Lung microvascular endothelial cell (primary cell): Measurements from ENCODE around the gene ANXA2. TPM values are rescaled to one million over a fixed set of nuclear protein-coding genes. Genes with fewer than 3 reads are reported as not detected.

Experiments used
- DNase-seq, 2 donors: peaks; one replicate each; pipeline versions ENCODE4 v3.0.0 to v3.0.0-alpha.2; 2010; ENCODE audit warnings: low read depth in 2 of 2
- total RNA-seq: library from RNA; depleted of rRNA; stranded (reverse); fragments of >200 nt; gene quantifications from 2 replicates; pipeline ENCODE4 v1.2.1, GENCODE V29; 2014

The ANXA2 gene
- total RNA-seq, 1 donor from 2014 or later = 2,890 TPM

DNA sequence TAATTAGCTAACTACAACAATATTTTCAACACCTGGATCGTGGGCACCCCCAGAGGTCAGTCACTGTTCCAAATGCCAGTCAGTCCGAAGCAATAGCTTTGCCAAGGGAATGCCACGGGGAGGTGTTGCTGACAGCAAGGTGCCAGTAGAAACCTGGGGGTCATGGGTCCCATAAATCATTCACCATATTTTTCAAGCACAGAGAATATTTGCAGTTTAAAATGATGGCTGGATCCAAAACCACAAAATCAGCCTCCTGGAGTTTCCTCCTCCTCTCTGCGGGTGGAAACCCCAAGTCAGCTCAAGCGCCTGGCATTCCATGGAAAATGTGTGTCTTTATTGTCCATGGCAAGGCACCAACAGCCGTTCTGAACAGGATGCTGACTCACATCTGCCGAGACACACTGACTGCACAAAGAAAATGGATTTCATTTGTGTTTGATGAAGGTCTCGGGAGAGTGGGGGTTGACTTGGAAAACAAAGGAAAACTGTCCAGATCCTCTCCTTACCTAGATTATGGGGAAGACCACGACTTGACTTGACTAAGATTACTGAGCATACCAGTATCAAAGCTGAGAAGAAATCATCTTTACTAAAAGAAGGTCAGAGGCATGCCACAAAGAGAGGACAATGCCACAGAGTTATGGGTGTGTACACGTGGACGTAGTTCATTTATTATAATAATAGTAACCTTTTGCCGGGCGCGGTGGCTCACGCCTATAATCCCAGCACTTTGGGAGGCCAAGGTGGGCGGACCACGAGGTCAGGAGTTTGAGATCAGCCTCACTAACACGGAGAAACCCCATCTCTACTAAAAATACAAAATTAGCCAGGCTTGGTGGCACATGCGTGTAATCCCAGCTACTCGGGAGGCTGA, 26.4 kb downstream of the ANXA2 start:
- DNase-seq = peak; percentile 99

DNA sequence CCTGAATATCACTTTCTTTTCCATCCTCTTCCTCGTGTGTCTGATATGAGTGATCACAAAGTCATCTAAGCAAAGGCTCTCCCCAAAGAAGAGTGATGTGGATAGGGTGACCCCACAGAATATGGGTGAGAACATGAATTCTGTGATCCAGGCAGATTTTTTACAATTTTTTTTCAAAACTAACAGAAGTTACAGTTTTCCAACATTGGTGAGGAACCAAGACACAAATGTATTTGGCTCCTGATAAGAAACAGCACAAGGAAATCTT, 27.0 kb downstream of the ANXA2 start:
- DNase-seq = no peak

DNA sequence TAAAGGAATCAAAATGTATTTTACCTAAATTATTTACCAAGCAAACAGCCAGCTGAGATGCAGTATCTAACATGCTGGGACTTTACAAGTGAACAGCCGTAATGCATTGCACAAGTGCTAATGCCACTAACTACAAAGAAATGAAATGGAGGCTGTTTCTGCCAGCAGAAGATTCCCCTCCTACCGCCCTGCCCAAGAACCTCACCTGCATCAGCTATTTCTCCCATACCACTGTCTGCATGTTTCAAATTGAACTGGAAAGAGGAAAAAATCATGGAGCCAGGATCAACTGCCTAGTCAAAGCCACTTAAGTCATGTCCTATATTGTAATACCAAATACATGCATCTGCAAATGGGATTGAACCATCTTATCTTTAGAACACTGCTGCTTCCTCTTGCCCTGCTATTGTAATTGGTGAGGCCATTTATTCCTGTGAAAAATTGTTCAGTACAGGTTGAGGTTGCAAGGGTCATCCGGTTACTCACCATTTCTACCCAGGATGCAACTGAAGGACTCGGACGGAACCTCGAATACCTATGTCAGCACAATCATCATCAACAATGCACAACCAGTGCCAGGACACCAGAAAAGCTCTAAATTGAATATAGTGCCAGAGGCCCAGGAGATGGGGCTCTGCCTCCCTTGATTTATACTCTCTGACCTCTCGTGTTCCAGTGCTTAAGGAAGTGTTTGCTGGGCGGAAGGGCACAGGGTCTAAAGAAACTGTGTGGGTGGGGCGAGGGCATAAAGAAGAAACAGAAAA, 27.5 kb downstream of the ANXA2 start:
- peak; percentile 99 for DNase-seq

DNA sequence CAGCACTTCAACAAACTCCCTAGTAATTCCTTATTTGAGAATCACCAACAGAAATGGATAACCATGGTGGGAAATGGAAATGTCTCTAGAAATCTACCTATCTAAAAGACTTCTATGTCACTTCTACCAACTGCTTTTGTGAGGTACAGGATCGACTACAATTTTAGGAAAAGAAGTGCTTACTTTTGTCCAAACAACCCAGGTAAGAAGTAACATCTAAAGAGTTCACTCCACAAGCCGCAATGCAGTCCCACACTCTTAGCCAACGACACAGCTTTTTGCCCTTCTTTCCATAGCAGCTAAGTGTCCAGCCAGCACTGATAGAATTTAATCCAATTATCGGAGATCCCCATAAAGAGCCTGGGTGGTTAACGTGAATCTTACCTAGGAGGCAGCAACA, 28.1 kb downstream of the ANXA2 start:
- DNase-seq = no peak

DNA sequence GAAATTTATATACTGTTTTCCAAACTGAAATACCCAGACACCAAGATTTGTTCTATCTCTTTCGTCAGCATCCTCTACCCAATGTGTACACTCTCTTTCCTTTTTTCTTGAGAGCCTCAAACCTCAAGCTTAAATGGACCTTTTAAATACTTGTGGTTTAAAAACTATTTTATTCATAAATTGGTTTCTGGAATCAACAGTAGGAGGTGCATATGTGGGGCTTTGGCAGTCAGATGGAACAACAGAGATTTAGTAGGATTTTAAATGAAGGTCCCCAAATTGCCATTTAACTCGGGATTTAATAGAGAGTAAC, 33.2 kb downstream of the ANXA2 start:
- DNase-seq = no peak

DNA sequence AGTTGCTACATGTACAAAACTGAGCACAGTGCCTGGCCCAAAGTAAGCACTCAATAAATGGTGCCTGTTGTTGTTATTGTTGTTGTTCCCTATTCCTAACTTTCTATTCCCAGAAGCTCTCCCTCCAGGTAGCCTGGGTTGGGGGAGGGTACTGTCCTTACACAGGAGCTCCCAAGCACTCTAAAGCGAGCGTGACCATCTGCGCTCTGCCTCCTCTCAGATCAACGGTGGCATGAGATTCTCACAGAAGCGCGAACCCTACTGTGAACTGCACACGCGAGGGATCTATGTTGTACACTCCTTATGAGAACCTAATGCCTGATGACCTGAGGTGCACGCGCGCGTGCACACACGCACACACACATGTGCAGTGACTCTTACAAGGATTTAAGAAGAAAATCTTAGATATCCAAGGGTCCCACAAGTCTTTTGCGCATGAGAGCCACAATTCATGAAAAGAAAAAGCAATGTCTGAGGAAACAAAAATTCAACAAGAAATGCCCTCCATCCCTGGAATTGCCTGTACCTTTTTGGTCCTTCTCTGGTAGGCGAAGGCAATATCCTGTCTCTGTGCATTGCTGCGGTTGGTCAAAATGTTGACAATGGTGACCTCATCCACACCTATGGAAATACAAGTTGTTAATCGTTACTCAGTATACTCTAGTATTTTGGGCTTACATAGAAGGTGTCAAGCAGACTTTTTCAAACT, 33.7 kb downstream of the ANXA2 start:
- no peak for DNase-seq

DNA sequence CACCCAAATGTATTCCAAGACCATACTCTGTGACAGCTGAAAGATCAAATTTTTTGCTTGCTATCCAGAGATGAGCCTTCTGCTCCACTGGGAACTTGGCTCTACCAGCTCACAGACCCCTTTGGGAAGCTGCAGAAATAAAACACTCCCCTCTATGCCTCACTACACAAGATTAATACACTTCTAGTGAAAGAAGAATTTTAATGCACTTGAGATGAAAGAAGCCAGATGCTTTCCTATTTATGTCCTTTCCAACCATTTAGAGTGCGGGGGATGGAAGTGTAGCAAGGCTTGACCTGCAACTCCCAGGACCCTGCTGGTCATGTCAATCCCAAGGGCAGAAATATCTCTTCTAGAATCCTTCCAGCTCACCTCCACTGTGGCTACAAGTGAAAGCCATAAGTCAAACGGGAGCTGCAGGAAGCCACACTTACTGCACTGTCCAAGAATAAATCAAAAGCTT, 34.7 kb downstream of the ANXA2 start:
- no peak for DNase-seq

DNA sequence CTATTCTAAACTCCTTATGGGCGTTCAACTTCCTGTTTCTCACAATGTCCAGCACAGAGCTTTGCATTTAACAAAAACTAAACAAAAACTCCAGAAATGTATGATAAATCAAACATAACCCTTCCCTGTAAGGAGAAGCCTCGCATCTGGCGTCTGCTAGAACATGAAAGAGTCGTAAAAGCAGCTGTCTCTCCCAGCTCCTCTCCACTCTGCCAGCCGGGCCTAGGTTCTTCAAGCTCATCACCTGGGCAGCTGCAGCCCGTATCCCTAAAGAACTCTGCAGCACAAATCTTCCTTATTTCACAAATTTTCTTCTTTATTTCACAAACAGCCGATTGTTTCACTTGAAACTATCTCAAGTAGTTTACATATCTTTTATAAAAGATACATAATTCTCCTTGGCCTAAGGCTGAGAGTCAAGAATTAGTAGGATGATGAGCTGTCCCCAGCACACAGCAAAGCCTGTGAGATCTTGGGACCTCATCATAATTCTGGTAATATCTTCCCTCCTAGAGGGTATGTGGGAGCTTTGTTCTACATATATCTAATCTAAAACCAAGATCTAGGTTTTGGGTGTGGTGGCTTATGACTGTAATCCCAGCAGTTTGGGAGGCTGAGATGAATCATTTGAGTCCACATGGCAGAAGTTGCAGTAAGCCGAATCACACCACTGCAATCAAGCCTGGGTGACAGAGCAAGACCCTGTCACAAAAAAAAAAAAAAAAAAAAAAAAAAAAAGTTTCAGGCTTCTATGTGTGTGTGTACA, 35.3 kb downstream of the ANXA2 start:
- peak in 1 of 2 donors; percentile 65 for DNase-seq

DNA sequence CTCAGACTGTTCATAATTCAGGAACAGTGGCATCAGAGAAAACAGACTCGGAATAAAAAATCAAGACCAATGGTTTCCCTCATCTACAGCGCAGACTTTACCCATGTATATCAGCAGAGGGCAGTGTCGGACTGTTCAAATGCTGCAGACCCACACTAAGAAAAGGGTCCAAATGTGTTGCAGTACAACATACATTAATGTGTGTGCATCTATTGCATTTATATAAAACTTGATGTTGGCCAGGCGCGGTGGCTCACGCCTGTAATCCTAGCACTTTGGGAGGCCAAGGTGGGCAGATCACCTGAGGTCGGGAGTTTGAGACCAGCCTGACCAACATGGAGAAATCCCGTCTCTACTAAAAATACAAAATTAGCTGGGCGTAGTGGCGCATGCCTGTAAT, 38.0 kb downstream of the ANXA2 start:
- peak; percentile 68 to 84 for DNase-seq

DNA sequence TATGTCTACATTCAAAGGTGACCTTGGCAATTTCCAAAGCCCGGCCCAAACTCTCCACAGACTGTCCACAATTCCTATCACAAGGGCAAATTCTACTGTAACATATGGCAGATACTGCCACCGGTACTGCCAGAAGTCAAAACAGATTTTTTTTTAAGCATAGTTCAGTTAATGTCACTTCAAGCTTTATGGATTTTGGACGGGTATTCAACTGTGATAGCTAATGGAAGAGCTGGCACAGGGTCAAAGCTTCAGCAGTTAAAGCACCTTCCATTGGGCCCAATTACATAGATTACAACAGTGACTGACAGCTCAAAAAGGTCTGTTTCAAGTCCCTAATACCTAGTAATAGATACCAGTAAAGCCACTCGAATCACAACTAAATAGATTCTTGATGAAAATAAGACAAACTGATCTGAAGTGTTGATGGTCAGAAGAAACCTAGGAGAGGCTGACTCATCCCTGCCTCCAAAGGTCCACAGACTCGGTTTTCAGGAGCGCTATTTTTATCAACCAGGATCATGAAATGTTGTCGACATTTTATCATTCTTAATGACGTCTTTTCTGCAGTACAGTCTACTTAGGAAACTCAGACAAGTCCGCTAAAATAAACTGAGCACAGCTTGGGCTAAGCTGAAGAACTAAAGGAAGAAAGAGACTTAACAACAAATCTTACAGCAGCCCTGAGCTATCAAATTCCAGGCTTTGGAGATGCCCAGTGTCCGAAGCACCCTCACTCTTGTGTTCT, 38.7 kb downstream of the ANXA2 start:
- DNase-seq = peak; percentile 51 to 78

DNA sequence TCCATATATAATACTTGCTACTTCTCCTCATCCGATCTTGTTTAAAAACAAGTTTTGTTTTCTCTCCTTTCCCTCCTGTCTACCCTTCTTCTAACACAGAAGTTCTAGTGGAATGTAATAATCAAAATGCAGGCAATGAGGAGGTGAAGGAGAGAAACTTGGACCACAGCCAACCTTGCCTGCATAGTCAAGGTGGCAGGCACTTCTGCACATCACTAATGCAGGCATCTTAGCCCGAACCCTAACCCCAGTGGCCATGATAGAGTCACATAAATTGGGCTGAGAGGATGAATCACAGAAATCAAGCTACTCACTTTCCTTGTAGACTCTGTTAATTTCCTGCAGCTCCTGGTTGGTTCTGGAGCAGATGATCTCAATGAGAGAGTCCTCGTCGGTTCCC, 41.0 kb downstream of the ANXA2 start:
- peak in 1 of 2 donors; percentile 38 for DNase-seq

DNA sequence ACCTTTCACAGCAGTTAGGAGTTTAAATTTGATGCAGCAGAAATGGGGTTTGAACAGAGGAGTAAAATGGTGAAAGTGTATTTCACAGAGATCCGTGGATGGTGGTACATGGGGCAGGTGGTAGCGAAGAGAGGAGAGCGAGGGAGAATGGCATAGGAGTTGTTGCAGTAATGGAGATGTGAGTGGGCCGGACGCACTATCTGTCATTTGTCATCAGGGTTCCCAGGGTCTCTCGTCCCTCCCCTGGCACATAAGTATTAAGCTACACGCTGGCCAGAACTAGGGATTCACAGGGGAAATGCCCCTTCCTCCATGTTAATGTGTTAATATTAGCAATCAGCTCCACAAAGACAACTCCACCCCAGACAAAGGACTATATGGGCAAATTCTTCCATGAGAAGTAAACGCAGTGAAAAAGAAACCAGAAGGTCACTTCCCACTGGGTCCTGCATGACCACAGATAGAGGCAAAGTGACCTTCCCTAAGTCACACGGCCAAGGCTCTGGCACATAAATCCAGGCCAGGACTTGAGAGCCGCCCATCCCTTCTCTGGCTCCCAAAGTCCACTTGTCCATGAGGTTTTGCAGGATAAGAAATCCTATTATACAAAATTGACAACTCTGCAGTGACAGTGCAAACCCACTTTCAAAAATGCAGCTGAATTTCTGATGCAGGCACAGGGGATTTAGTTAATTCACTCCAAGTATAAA, 42.5 kb downstream of the ANXA2 start:
- no peak for DNase-seq

DNA sequence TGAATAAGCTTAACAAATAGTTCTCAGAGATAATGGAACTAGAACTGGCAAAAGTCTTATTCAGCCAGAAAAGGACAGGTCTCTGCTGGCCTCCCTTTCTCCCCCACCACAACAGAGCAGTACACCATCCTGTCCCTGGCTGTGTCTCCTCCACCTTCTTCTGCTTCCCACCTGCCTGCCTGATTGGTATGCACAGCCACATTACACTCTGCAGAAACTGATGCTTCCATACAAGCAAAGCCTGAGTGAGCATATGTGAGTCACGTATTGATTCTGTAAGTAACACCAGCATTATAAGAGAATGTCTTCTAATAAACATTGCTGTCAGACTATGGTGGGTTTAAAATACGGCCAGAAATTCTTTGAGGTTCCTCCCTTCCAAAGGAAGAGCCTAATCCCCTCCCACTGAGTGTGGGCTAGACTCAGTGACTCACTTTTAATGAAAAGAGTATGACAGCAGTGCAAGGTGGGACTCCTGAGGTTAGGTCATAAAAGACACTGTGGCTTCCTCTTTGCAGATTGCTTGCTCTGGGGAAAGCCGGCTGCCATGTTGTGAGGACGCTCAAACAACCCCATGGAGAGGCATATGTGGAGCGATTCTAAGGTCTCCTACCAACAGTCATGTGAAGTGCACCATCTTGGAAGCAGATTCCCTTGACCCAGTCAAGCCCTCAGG, 44.4 kb downstream of the ANXA2 start:
- DNase-seq = no peak

DNA sequence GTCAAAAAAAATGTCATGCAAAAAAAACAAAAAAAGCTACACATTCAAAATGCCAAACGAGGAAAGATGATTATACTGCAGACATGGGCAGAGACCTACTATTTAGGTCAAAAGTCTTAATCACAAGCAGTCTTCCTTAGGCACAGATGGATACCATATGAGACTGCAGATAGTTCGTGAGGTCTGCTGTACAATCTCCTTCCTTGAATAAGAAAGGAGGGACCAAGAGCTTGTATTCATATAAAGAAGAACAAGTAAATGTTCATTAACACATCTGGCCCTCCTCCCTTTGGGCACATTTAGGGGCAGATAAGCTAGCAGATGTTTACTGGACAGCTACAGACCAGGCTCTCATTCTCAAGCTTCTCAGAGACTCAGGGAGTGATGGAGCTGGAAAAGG, 45.3 kb downstream of the ANXA2 start:
- no peak for DNase-seq

DNA sequence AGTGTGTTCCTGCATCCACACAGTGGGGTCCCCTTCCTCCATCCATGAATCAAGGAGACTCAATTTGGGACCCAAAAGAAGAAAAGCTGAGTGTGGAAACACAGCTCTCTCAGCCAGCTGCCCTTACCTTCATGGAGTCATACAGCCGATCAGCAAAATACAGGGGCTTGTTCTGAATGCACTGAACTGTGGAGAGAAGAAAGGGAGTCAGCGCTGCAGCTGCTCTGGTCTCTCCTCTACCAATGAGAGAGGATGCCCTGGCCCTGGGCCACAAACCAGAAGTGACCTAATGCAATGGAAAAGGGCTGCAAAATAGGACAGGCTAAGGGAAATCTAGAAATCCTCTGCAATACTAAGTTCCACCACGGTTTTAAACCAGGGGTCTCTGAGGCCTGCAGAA, 46.7 kb downstream of the ANXA2 start:
- DNase-seq = no peak

DNA sequence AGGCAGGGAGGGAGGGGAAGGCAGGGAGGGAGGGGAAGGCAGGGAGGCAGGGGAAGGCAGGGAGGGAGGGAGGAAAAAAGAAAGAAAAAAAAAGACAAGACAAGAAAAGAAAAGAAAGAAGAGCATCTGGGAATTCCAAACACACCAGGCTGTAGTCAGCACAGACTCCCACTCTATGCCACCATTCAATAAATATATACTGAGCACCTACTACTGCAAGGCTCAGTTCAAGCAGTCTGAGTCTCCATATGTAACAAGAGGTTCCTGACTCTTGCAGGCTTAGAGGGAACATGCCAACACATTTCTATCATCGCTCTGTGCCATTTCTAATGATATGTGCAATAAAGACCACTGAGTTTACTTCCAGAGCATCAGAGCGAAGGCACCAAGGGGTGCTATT, 47.7 kb downstream of the ANXA2 start:
- no peak for DNase-seq

DNA sequence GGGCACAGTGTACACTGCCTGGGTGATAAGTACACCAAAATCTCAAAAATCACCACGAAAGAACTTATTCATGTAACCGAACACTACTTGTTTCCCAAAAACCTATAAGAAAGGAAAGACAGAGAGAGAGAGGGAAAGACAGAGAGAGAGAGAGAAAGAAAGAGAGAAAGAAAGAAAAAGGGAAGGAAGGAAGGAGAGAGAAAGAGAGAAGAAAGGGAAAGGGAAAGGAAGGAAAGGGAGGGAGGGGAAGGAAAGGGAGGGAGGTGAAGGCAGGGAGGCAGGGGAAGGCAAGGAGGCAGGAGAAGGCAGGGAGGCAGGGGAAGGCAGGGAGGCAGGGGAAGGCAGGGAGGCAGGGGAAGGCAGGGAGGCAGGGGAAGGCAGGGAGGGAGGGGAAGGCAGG, 48.2 kb downstream of the ANXA2 start:
- no peak for DNase-seq

DNA sequence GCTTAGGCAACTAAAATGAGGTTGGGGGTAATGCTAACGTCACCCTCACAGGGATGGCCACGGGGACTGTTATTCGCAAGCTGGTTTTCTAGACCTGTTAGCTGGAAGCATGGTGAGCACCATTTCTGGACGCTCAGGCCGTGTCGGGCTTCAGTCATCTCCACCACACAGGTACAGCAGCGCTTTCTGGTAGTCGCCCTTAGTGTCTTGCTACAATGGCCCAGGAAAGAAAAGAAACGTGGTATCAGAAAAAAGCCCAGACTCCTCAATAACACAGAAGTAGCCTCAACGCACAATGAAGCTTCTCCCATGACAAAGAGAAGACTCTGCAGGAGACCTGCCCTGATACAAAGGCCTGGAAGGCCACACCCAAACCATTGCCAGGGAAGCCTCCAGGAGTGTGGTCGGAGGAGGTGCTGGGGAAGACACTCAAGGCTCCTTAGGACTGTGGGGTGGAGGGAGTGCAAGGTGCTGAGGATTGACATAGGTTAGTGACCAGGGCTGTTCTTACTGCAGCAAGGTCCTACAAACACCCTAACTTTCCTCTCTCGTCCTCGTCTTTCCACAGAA, 50.2 kb downstream of the ANXA2 start:
- DNase-seq = no peak

DNA sequence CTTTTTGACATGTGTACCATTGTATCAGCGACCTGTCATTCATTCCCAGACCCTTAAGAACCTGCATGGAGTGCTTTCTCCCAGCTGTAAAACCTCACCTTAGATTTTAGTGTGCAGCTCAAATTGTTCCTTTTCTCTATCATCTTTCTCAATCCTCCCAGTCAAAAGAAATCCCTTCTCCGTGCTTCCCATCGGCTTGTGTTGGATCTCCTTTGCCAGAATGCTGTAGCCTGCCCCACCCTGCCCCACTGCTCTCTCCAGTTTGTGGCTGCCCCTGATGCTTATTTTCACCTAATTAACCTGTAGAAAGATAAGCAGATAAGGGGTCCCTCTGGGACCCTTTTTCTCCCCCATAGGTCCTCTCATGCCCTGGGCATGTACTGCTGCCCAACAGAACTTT, 51.1 kb downstream of the ANXA2 start:
- DNase-seq = no peak

DNA sequence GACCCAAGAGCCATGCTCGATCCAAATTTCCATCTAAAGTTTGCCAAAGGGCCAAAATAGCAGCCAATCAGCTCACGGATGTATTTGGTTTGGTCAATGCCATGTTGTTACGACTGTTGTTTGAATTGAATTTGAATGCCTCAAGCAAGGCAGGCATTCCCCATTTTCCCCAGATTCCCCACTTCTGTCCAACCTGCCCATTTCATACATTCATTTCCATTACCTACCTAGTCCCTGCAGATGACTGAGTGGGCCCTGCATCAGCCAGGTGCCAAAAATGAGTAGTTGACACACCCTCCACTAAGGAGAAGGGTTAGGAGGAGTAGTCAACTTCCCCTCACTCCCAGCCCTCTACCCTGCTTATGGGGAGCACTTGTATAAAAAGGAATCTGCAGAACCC, 51.7 kb downstream of the ANXA2 start:
- DNase-seq = no peak
